MCF 10A (cell line): ENCODE measurements around the gene ACOXL. TPM values are rescaled to one million over a fixed set of nuclear protein-coding genes. Genes with fewer than 3 reads are reported as not detected.

ENCODE experiments used
- BruUV-seq: library from RNA; stranded (reverse); fragments of 400-500 nt; replicated peaks from 2 replicates; lab custom pipeline; 2021; lab: Mats Ljungman, UMichigan
- CTCF ChIA-PET: fragments of 300-600 bp; sonication (Branson Sonifier 250); formaldehyde crosslinking; extraction: SDS; loops from one replicate; lab custom pipeline; 2021; ENCODE audit warnings: antibody characterized with exemption, inconsistent platforms; lab: Yijun Ruan, JAX
- POLR2A ChIA-PET: fragments of 300-600, 350-650 bp; sonication (Branson Sonifier 250); formaldehyde crosslinking; extraction: SDS; loops from one replicate; lab custom pipeline; 2020; ENCODE audit warnings: antibody characterized with exemption, inconsistent platforms; lab: Yijun Ruan, JAX
- DNase-seq: peaks from one replicate; pipeline ENCODE4 v3.0.0-alpha.2; 2018; ENCODE audit not compliant: unreplicated experiment
- H3K27ac Mint-ChIP-seq: one replicate; pipeline ENCODE4 v1.8.0; 2022; ENCODE audit warnings: mild to moderate bottlenecking, low read depth, mixed read lengths; ENCODE audit not compliant: unreplicated experiment
- H3K27me3 Mint-ChIP-seq: one replicate; pipeline ENCODE4 v1.8.0; 2022; ENCODE audit warnings: mixed read lengths; ENCODE audit not compliant: insufficient read depth, unreplicated experiment
- H3K36me3 Mint-ChIP-seq: one replicate; pipeline ENCODE4 v1.8.0; 2022; ENCODE audit warnings: mild to moderate bottlenecking, moderate library complexity, mixed read lengths; ENCODE audit not compliant: insufficient read depth, unreplicated experiment
- H3K4me1 Mint-ChIP-seq: one replicate; pipeline ENCODE4 v1.8.0; 2022; ENCODE audit warnings: mixed read lengths; ENCODE audit not compliant: insufficient read depth, unreplicated experiment
- H3K4me3 Mint-ChIP-seq: one replicate; pipeline ENCODE4 v1.8.0; 2022; ENCODE audit warnings: mild to moderate bottlenecking, moderate library complexity, mixed read lengths; ENCODE audit not compliant: unreplicated experiment
- H3K9me3 Mint-ChIP-seq: one replicate; pipeline ENCODE4 v1.8.0; 2022; ENCODE audit warnings: mixed read lengths; ENCODE audit not compliant: unreplicated experiment
- CTCF ChIP-seq: fragments of 200-600 bp; IDR thresholded peaks from one replicate; pipeline ENCODE4 v1.8.0; 2022; ENCODE audit warnings: antibody characterized with exemption, mild to moderate bottlenecking; ENCODE audit not compliant: unreplicated experiment
- intact Hi-C: fragments of 100-400 bp; cut with micrococcal nuclease; formaldehyde crosslinking; loops from 2 replicates; pipeline ENCODE4 v1.14.1; 2022
- total RNA-seq: library from RNA; stranded (reverse); gene quantifications from 2 replicates; pipeline ENCODE4 v1.2.3, GENCODE V29; 2022

The ACOXL gene
- total RNA-seq, 1 experiment from 2014 or later = not detected

DNA sequence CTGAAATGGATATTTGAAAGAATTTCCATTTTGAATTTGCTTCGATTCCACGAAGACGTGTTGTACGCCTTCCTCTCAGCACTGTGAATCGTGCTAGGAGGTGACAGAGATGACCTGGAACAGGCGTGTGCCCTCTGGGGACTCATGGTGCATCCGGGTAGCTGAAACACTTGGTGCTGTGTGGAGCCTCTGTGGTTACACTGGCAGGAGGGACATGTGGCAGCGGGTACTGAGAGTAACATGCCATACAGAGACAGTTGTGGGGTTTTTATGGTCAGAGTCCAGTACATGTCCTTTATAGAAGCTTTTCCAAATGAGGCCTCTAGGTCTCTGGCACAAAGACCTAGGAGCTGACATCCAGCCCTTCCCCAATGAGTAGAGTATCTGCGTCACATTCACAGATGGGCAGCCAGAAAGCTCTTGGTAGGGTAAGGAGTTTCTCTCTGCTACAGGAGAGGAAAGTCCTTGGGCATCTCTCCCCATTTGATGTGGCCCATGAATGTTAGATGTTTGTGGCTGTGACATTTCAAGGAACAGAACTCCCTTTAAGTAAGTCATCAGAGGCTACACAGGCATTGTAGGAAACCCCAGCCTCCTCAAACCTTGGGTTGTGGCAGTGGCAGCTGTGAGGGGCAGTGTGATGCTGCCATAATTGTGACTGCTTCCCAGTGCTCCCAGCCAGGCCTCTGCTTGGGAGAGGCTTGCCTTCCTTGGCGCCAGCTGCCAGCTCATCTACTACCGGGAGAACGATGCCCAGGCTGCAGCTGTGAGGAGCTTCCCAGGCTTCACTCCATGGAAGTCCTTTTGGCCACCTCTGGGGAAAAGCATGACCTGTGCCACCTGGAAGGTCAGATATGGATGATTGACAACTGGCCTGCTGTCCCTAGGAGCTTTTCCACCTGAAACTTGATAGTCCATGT is 80.6 kb downstream of the ACOXL start:
- CTCF ChIA-PET = interaction anchor here (0.6 to 2.6 kb wide), 24 partner anchors 9 to 887 kb away, joined by 3 to 16 read pairs (median 4); partner anchors contain the start of gene BCL2L11
- peaks cover 35% of the 10 kb centered on the region for H3K27me3 Mint-ChIP-seq
- no peaks in the 10 kb centered on the region for H3K36me3 Mint-ChIP-seq

GRCh38 chr2:110813896-110814295 is 81.5 kb downstream of the ACOXL start:
- no peak overlapping the region for H3K4me3 Mint-ChIP-seq
- TF ChIP-seq CTCF = no peak
- ChIA-PET POLR2A (interaction anchor here (3.5 kb wide), 1 partner anchor 307 kb away, joined by 10 read pairs; the partner anchor contains the start of gene BCL2L11), CTCF (interaction anchor here (0.6 to 2.3 kb wide), 6 partner anchors 15 to 307 kb away, joined by 3 to 16 read pairs (median 3); partner anchors contain the start of gene BCL2L11)
- BruUV-seq = no TSS peak
- H3K36me3 Mint-ChIP-seq = no peaks in the 10 kb centered on the region
- DNase-seq = no peak
- H3K27ac Mint-ChIP-seq = no peak overlapping the region
- peaks cover 31% of the 10 kb centered on the region for H3K27me3 Mint-ChIP-seq
- intact Hi-C loops = loop anchor here (2.0 kb wide), 1 partner anchor 303 kb away; no protein-coding TSS in a partner anchor
- H3K4me1 Mint-ChIP-seq = peaks cover 14% of the 10 kb centered on the region
- no peaks in the 10 kb centered on the region for H3K9me3 Mint-ChIP-seq

More for the DNA sequence above, 80.6 kb downstream of the ACOXL start:
- no peak for TF ChIP-seq CTCF
- BruUV-seq = no TSS peak
- Mint-ChIP-seq H3K4me1 (peaks cover 14% of the 10 kb centered on the region), H3K9me3 (no peaks in the 10 kb centered on the region), H3K27ac (no peak overlapping the region), H3K4me3 (no peak overlapping the region)
- intact Hi-C loops = loop anchor here (2.0 kb wide), 1 partner anchor 304 kb away; no protein-coding TSS in a partner anchor
- POLR2A ChIA-PET = interaction anchor here (1.0 to 3.5 kb wide), 2 partner anchors 307 to 311 kb away, joined by 4 to 10 read pairs; partner anchors contain the start of gene BCL2L11
- no peak for DNase-seq

DNA sequence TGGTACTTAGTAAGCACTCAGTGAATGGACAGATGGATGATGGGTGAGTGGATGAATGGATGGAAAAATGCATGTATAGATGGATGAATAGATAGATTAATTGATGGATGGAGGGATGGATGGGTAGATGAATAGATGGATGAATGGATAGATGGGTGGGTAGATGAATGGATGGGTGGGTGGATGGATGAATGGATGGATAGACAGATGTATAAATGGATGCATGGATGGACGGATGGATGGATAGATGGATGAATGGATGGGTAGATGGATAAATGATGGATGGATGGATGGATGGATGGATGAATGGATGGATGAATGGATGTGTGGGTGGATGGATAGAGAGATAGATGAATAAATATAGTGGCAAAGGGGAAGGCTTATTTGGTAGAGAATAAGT is 83.6 kb downstream of the ACOXL start:
- no peaks in the 10 kb centered on the region for H3K36me3 Mint-ChIP-seq
- H3K9me3 Mint-ChIP-seq = no peaks in the 10 kb centered on the region
- ChIA-PET CTCF (interaction anchor here (0.7 kb wide), 1 partner anchor 63 kb away, joined by 3 read pairs; no protein-coding TSS in a partner anchor), POLR2A (interaction anchor here (0.5 to 0.9 kb wide), 3 partner anchors 12 to 232 kb away, joined by 3 to 4 read pairs (median 3); no protein-coding TSS in a partner anchor)
- TF ChIP-seq CTCF = no peak
- no peak for DNase-seq
- peaks cover 39% of the 10 kb centered on the region for H3K27me3 Mint-ChIP-seq
- H3K4me1 Mint-ChIP-seq = peaks cover 14% of the 10 kb centered on the region
- intact Hi-C loops = no loop called here
- BruUV-seq = no TSS peak
- no peak overlapping the region for H3K27ac Mint-ChIP-seq
- no peak overlapping the region for H3K4me3 Mint-ChIP-seq
